HG03457 (cell line): ENCODE results near the gene SERINC4.
"Not testable (repeated sequence)": the region's sequence is repeated elsewhere in the genome, so short reads cannot be mapped to it uniquely, and the experiment has no call there.

Experiments used
- ATAC-seq: cut with Tn5 transposase; IDR thresholded peaks from one replicate; pipeline ENCODE4 v1.9.1; 2021; ENCODE audit warnings: moderate number of reproducible peaks; ENCODE audit not compliant: unreplicated experiment

The SERINC4 gene

DNA sequence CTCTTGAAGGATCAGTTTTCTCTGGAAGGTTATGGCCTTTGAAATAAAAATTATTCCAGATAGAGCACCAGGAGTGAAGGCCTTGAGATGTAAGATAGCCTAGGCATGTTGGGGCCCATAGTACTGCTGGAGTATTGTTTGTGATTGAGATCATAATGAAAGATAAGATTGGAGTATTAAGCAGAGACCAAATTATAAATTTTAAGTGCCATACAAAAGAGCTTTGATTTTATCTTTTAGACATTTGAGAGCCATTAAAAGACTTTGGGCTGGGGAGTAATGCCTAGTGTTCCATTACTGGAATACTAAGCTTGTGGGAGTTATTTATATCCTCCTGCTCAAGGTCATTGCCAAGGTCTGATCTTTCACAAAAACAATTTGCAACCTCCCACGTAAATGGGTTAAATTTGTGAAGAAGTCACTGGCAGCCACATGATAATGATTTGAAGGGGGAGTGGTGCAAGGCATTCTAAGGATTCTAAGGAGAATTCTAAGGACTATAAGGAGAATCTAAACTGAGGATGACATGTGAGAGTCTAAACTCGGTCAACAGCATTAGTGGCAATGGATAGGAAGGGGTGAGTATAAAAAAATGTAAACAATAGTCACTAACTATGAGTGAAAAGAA lies 36.1 kb downstream of the SERINC4 start:
- ATAC-seq, result no peak

DNA sequence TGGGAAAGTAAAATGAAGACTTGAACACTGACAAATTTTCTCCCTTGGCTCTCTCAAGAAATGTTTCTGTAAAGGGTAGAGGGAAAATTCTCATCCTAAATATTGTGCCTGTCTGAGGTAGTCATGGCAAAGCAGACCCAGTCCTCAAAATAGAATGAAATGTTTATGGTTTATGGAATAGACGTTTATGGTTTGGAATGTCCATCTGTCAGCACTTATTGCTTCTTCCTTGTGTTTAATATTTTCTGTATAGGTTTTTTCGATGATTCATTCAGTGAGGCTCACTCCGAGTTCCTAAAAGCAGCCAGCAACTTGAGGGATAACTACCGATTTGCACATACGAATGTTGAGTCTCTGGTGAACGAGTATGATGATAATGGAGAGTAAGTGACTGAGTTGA lies 37.2 kb downstream of the SERINC4 start:
- no peak for ATAC-seq

DNA sequence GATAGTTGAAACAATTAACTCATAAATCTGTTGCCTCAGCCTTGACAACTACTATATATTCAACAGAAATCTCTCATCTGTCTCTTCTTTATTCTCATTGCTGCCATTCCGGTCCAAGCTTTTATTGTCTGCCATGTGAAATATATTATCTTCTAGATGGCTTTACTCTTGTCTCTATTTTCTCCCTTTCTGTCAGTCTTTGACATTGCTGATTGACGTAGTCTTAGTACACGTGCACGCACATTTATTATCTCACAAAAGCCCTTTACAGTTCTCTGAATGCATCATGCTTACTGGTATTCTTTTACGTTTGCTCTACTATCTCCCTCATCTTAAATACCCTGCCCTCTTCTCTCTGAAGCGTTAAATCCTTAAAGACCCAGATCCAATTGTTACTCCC lies 48.1 kb downstream of the SERINC4 start:
- no peak for ATAC-seq

DNA sequence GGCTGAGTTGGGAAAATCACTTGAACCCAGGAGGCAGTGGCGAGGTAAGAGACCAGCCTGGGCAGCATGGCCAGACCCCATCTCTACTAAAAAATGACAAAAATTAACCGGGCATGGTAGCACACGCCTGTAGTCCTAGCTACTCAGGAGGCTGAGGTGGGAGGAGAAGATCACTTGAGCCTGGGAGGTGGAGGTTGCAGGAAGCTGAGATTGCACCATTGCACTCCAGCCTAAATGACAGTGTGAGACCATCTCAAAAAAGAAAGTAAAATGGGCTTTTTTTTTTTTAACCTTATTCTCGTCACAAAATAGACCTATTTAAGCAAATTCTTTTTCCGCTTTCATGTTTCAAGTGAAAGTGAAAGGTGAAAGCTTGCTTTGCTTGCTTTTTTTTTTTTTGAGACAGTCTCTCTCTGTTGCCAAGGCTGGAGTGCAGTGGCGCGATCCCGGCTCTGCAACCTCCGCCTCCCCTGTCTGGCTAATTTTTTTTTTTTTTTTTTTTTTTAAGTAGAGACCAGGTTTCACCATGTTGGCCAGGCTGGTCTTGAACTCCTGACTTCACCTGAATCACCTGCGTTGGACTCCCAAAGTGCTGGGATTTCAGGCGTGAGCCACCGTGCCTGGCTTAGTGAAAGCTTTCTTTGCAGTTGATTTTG lies 50.2 kb downstream of the SERINC4 start:
- no peak for ATAC-seq

DNA sequence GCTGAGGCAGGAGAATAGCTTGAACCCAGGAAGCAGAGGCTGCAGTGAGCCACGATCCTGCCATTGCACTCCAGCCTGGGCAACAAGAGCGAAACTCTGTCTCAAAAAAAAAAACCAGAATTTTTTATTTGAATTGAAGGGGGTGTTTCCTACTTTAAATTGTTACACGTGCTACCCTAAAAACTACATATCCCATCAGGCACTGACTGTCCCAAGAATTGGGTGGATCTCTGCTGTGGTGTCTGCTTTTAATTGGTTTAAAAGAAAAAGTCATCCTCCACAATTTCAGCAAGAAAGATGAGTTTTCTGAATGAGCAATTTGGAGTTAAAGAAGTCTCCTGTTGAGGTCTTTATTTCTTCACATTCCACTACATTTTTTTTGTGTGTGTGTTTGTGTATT lies 51.6 kb downstream of the SERINC4 start:
- no peak for ATAC-seq

DNA sequence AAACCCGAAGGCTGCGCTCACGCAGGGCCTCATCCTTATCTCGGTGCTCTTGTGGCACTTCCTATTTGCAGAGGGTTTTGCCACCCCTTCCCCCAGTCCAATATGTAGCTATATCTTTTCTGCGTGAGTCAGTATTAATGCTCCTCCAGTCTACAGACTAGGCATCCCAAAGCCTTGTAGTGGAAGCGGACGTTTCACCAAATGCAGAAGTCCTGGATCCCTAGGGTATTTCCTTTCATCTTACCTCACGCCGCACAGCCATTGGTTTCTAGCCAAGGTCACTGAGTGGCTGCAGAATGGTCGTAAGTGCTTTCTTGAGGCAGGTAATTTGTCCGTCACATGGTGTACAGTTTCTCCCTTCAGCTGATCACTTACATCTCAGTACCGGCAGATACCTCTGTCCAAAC lies 53.1 kb downstream of the SERINC4 start:
- ATAC-seq, result not testable (repeated sequence)

DNA sequence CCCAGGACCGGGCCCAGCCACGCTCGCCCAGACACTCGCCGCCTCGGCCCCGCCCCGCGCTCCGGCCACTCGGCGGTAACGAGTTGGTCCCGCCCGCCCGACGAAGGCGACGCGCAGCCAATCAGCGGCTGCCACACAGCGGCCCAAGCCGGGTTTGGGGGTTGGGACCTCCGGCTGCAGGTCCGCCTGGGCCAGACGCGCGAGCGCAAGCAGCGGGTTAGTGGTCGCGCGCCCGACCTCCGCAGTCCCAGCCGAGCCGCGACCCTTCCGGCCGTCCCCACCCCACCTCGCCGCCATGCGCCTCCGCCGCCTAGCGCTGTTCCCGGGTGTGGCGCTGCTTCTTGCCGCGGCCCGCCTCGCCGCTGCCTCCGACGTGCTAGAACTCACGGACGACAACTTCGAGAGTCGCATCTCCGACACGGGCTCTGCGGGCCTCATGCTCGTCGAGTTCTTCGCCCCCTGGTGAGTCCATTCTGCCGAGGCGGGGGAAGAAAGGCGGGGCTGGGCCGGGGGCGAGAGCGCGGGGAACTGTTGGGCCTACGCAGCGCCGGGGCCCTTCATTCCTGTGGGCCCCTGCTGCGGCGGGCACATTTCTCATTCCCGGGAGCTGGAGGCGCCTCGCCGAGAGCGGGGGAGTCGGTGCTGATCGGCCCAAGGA lies 53.6 kb downstream of the SERINC4 start, which contains the start of gene PDIA3:
PDIA3 (plus strand) TSS at position 194 of the 658 bp plus-strand sequence; CDS start at position 296, 102 bp downstream.
- ATAC-seq, result peak; percentile 51
